ENCODE data around the gene KRT34. TPM values are rescaled to one million over a fixed set of nuclear protein-coding genes. Genes with fewer than 3 reads are reported as not detected.

The KRT34 gene
- total RNA-seq, 4 donors from 2014 or later, result not detected

DNA sequence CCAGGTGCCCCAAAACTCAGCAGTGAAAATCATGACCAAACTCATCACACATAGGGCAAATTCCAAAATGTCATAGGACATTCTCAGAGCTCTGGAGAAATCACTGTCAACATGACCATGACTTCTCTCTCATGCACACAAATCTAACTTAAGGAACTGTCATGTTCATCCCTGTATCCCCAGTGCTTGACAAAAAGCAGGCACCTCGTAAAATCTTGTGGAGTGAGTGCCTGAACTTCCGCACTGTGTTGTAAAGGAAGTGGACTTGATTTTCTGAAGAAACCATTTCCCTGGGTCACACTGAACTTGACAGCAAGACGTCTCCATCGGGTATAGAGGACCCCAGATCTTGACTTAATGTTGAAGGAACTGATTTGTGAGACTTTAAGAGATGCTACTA lies 39.5 kb upstream of the KRT34 start:
- DNase-seq (no peak), ATAC-seq (no peak)
- Histone ChIP-seq H3K9me3 (no peaks in the 10 kb centered on the region), H3K36me3 (no peaks in the 10 kb centered on the region), H3K4me3 (no peak overlapping the region), H3K27me3 (no peaks in the 10 kb centered on the region), H3K27ac (no peak overlapping the region), H3K4me1 (no peaks in the 10 kb centered on the region)
- TF ChIP-seq POLR2A (IDR thresholded peaks at IDR 0.05), result no peak
- TF ChIP-seq, protein P1, sequence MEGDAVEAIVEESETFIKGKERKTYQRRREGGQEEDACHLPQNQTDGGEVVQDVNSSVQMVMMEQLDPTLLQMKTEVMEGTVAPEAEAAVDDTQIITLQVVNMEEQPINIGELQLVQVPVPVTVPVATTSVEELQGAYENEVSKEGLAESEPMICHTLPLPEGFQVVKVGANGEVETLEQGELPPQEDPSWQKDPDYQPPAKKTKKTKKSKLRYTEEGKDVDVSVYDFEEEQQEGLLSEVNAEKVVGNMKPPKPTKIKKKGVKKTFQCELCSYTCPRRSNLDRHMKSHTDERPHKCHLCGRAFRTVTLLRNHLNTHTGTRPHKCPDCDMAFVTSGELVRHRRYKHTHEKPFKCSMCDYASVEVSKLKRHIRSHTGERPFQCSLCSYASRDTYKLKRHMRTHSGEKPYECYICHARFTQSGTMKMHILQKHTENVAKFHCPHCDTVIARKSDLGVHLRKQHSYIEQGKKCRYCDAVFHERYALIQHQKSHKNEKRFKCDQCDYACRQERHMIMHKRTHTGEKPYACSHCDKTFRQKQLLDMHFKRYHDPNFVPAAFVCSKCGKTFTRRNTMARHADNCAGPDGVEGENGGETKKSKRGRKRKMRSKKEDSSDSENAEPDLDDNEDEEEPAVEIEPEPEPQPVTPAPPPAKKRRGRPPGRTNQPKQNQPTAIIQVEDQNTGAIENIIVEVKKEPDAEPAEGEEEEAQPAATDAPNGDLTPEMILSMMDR (IDR thresholded peaks at IDR 0.05 in 4 of 5, conservative IDR thresholded peaks at IDR 0.05 in 1 of 5), result no peak
- in situ Hi-C loops (cut with MboI; ENCODE audit: low sequenced_read_pairs in 4 of 4) (no loop called here), intact Hi-C loops (cut with DNase I; ENCODE audit: low total_unique reads) (no loop called here)

DNA sequence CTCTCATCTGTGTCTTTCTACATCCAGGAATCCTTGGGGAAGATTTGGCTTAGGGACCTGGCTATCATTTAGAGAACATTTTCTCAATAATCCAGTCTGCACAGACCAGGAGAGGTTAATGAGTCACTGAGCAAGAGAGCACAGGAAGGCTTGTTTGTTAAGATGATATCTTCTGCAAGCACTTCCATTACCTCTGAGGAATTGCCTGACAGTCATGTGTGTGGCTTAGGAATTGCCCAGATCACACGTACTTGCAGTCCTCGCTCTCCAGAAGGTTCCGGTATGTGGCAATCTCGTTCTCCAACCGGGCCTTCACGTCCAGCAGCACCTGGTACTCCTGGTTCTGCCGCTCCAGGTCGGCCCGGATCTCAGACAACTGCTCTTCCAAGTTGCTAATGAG lies 39.0 kb upstream of the KRT34 start:
- Histone ChIP-seq H3K4me1 (peaks cover 0 to 3% of the 10 kb centered on the region in 2 donors), H3K27me3 (no peaks in the 10 kb centered on the region), H3K36me3 (no peaks in the 10 kb centered on the region), H3K4me3 (no peak overlapping the region), H3K27ac (no peak overlapping the region), H3K9me3 (no peaks in the 10 kb centered on the region)
- TF ChIP-seq POLR2A (IDR thresholded peaks at IDR 0.05), result no peak
- TF ChIP-seq, protein P1 (IDR thresholded peaks at IDR 0.05 in 4 of 5, conservative IDR thresholded peaks at IDR 0.05 in 1 of 5), result no peak
- in situ Hi-C loops (cut with MboI; ENCODE audit: low sequenced_read_pairs in 4 of 4), result no loop called here
- intact Hi-C loops (cut with DNase I; ENCODE audit: low total_unique reads), result no loop called here
- no peak for DNase-seq
- ATAC-seq, result peak in 1 of 2 donors; percentile 76

DNA sequence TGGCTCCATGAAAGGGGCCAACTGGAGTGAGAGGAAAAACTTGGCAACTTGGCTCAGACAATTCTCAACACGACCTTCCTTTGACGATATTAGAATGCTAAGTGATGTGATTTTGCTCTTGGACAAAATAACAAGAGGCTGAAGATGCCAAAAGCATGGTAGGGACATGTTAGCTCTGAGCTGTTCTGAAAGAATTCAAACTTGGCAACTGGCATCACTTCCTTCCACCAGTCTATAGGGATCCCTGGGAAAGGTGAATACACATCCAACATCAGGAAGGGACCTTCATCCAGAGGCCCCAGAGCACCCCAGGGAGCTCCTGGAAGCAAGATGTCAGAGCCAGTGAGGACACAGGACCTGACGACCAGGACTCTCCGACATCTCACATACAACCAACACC lies 38.0 kb upstream of the KRT34 start:
- TF ChIP-seq, protein P1 (IDR thresholded peaks at IDR 0.05 in 4 of 5, conservative IDR thresholded peaks at IDR 0.05 in 1 of 5), result no peak

DNA sequence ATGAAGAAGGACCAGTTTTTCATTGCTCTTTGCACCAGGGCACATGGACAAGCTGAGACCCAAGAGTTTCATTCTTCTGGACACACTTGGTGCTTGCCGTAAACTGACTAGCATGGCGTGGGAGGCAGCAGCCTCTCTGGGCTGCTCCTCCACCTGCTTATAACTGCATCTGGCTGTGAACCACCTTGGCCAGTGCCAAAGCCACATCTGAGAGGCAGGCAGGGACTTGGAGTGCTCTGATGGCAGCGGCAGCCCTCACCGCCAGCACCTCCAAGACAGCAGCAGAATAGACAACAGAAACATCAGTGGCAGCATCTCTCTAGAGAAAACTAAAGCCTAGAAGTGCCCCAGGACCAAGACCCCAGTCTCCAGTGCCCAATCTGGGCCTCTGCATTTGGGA lies 37.6 kb upstream of the KRT34 start:
- H3K27me3 ChIP-seq, result no peaks in the 10 kb centered on the region
- no peaks in the 10 kb centered on the region for H3K36me3 ChIP-seq
- no peak for TF ChIP-seq POLR2A (IDR thresholded peaks at IDR 0.05)
- TF ChIP-seq, protein P1 (IDR thresholded peaks at IDR 0.05 in 4 of 5, conservative IDR thresholded peaks at IDR 0.05 in 1 of 5), result no peak
- in situ Hi-C loops (cut with MboI; ENCODE audit: low sequenced_read_pairs in 4 of 4) (no loop called here), intact Hi-C loops (cut with DNase I; ENCODE audit: low total_unique reads) (no loop called here)
- no peaks in the 10 kb centered on the region for H3K9me3 ChIP-seq
- DNase-seq (peak in 1 of 2 donors; percentile 20), ATAC-seq (peak in 1 of 2 donors; percentile 66)
- no peak overlapping the region for H3K27ac ChIP-seq
- peaks cover 0 to 12% of the 10 kb centered on the region in 2 donors for H3K4me1 ChIP-seq
- H3K4me3 ChIP-seq, result no peak overlapping the region

More for the DNA sequence above, 38.0 kb upstream of the KRT34 start:
- intact Hi-C loops (cut with DNase I; ENCODE audit: low total_unique reads), result no loop called here
- DNase-seq, result no peak
- Histone ChIP-seq H3K4me3 (no peak overlapping the region), H3K9me3 (no peaks in the 10 kb centered on the region), H3K4me1 (peaks cover 0 to 11% of the 10 kb centered on the region in 2 donors), H3K27ac (no peak overlapping the region), H3K27me3 (no peaks in the 10 kb centered on the region), H3K36me3 (no peaks in the 10 kb centered on the region)
- ATAC-seq, result no peak
- in situ Hi-C loops (cut with MboI; ENCODE audit: low sequenced_read_pairs in 4 of 4), result no loop called here
